ENCODE data around the gene RPH3AL. TPM values are rescaled to one million over a fixed set of nuclear protein-coding genes. Genes with fewer than 3 reads are reported as not detected.

RPH3AL gene
- total and polyA plus RNA-seq, 2 of the 8 experiments (the other 6 are each of a cell fraction or from before 2014, with no cell fraction given): 5.6 to 5.8 TPM

DNA sequence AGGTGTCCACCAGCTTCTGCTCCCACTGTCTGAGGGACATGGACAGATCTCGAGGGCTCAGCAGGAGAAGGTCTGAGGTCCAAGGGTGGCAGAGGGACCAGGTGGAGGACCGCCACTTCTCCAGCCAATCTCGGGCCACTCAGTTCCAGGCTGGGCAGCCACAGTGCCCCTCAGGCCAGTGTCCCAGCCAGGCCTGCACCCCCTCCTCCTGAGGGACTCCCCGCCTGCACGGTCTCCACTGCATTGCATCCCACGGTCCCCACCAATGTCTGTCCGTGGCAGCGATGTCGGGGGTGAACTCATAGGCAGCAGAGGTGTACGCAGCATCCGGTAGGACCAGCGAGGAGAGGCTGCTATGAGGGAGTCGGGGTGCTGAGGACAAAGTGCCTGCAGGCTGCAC, 107.0 kb downstream of the RPH3AL start:
- H2BK20ac ChIP-seq (ENCODE audit: low read length): no peak overlapping the region
- ChIA-PET POLR2A (ENCODE audit: partially characterized antibody) (interaction anchor here (0.6 kb wide), 1 partner anchor 481 kb away, joined by 3 read pairs; no protein-coding TSS in a partner anchor), CTCF (ENCODE audit: partially characterized antibody) (no interaction called here)
- no peak overlapping the region for H3K23ac ChIP-seq (ENCODE audit: insufficient read length)
- H3K9me3 ChIP-seq (ENCODE audit: insufficient read depth in 2 of 2, low read depth in 1 of 2, low read length in 1 of 2): no peaks in the 10 kb centered on the region
- 89% methylated on average over 13 of the region's 13 CpGs; no CpG with 5 or more reads in 1 of the 2 experiments for WGBS, 2 experiments (ENCODE audit: extremely low coverage in 1 of 2, insufficient coverage in 1 of 2, insufficient read length in 1 of 2, insufficient replicate concordance in 2 of 2, low coverage in 1 of 2, low lambda C conversion rate in 2 of 2, missing lambda C conversion rate in 1 of 2)
- no peak overlapping the region for H3K18ac ChIP-seq (ENCODE audit: extremely low read depth, low read length)
- H4K91ac ChIP-seq (replicated peaks; ENCODE audit: insufficient read length, low read length): no peak overlapping the region
- H3K4me1 ChIP-seq (replicated peaks in 1 of 4; ENCODE audit: control insufficient read depth in 3 of 4, insufficient read depth in 4 of 4, low read length in 3 of 4): no peaks in the 10 kb centered on the region
- no peak overlapping the region for H2AK5ac ChIP-seq (ENCODE audit: low read depth, low read length)
- H3K79me1 ChIP-seq (ENCODE audit: low read depth, low read length): no peaks in the 10 kb centered on the region
- H3K27me3 ChIP-seq (replicated peaks in 1 of 4; ENCODE audit: control insufficient read depth in 3 of 4, extremely low read depth in 1 of 4, insufficient read depth in 3 of 4, low read length in 3 of 4): no peaks in the 10 kb centered on the region; a peak in 1 of 7 replicates
- DNase-seq (ENCODE audit: low read depth in 1 of 2, low spot score in 2 of 2) (no peak), FAIRE-seq (no peak)
- no peak overlapping the region for H3K9ac ChIP-seq (replicated peaks in 1 of 4; ENCODE audit: extremely low read depth in 1 of 4, low read depth in 3 of 4, low read length in 3 of 4)
- no peak overlapping the region for H3K4me3 ChIP-seq (ENCODE audit: extremely low read depth in 1 of 4, insufficient read depth in 2 of 4, low read depth in 3 of 4, low read length in 4 of 4)
- H2BK5ac ChIP-seq (ENCODE audit: low read depth, low read length): no peak overlapping the region
- H4K20me1 ChIP-seq (replicated peaks in 1 of 2; ENCODE audit: control insufficient read depth in 1 of 2, insufficient read depth in 2 of 2, low read length in 2 of 2): peaks cover 0 to 7% of the 10 kb centered on the region in 2 experiments
- peaks cover 4% of the 10 kb centered on the region for H3K23me2 ChIP-seq (ENCODE audit: low read depth, low read length)
- H4K8ac ChIP-seq (ENCODE audit: extremely low read depth, insufficient read depth, low read length): no peak overlapping the region
- H2BK15ac ChIP-seq (ENCODE audit: low read length): no peak overlapping the region; the same call in 1 of the 2 replicates
- H2AFZ ChIP-seq (ENCODE audit: low read length): no peak overlapping the region
- H3K14ac ChIP-seq (ENCODE audit: insufficient read length): no peak overlapping the region
- no peaks in the 10 kb centered on the region; a peak in 1 of 8 replicates for H3K36me3 ChIP-seq (ENCODE audit: control insufficient read depth in 2 of 4, insufficient read depth in 4 of 4, low read length in 3 of 4)
- no peak overlapping the region for H3K4me2 ChIP-seq (ENCODE audit: insufficient read depth in 1 of 2, low read depth in 2 of 2, low read length in 2 of 2)
- no peak overlapping the region for H3K27ac ChIP-seq (ENCODE audit: low read depth, low read length)
- no peak overlapping the region for H3K4ac ChIP-seq (replicated peaks; ENCODE audit: insufficient read length, low read depth, low read length)
- no peaks in the 10 kb centered on the region for H3K79me2 ChIP-seq (ENCODE audit: control insufficient read depth in 1 of 2, insufficient read depth in 2 of 2, low read length in 2 of 2)
- peak overlapping the region; percentile 75; the same call in 1 of the 2 replicates for H2BK12ac ChIP-seq (ENCODE audit: low read depth, low read length)
- H4K5ac ChIP-seq (ENCODE audit: insufficient read length, low read depth, low read length): no peak overlapping the region
- H3K56ac ChIP-seq (replicated peaks; ENCODE audit: insufficient read length, low read depth, low read length): no peak overlapping the region
- H2BK120ac ChIP-seq (replicated peaks; ENCODE audit: low read depth, low read length): no peak overlapping the region
- TF ChIP-seq GABPA (IDR thresholded peaks at IDR 0.05; ENCODE audit: borderline replicate concordance, insufficient read depth, low read length): no peak
- no peak for TF ChIP-seq POU5F1 (IDR thresholded peaks at IDR 0.05; ENCODE audit: low read depth, low read length)

Data from H1 (cell line).